Tibial nerve (tissue), 4 donors: ENCODE data around the gene DOCK2. TPM values are rescaled to one million over a fixed set of nuclear protein-coding genes. Genes with fewer than 3 reads are reported as not detected.

Source experiments
- DNase-seq, 2 donors: peaks; one replicate each; pipeline ENCODE4 v3.0.0-alpha.2; 2019; ENCODE audit warnings: low spot score in 2 of 2
- H3K27ac ChIP-seq, 4 donors: fragments of 200-600 bp; sonication (generic) in 3 of 4; one replicate each; pipeline ENCODE4 v1.5.1; 2017 to 2019; ENCODE audit warnings: mild to moderate bottlenecking in 1 of 4
- H3K27me3 ChIP-seq, 2 donors: fragments of 200-600 bp; sonication (generic) in 1 of 2; one replicate each; pipeline versions ENCODE4 v1.5.1 to v1.6.0; 2017 to 2019
- H3K36me3 ChIP-seq, 3 donors: fragments of 200-600 bp; sonication (generic); one replicate each; pipeline ENCODE4 v1.5.1; 2018 to 2019
- H3K4me1 ChIP-seq, 4 donors: fragments of 200-600 bp; sonication (generic) in 3 of 4; one replicate each; pipeline ENCODE4 v1.5.1; 2017 to 2019
- H3K4me3 ChIP-seq, 4 donors: fragments of 200-600 bp; sonication (generic) in 3 of 4; one replicate each; pipeline ENCODE4 v1.5.1; 2017 to 2019; ENCODE audit warnings: mild to moderate bottlenecking in 1 of 4, moderate library complexity in 1 of 4
- H3K9me3 ChIP-seq, 4 donors: fragments of 200-600 bp; sonication (generic) in 3 of 4; one replicate each; pipeline ENCODE4 v1.5.1; 2017 to 2019
- CTCF ChIP-seq, 5 experiments: fragments of 200-600 bp in 3 of 5; fragments of 450-650 bp in 2 of 5; sonication (generic) in 3 of 5; IDR thresholded peaks; one replicate each; pipeline ENCODE4 v1.5.1; 2016 to 2019; ENCODE audit warnings: antibody characterized with exemption in 5 of 5, mild to moderate bottlenecking in 3 of 5, moderate library complexity in 2 of 5
- EP300 ChIP-seq, 2 donors: sonication (generic); formaldehyde crosslinking; IDR thresholded peaks; one replicate each; pipeline ENCODE4 v1.6.1; 2017; ENCODE audit warnings: antibody characterized with exemption in 2 of 2, mild to moderate bottlenecking in 1 of 2
- POLR2A ChIP-seq, 2 donors: fragments of 450-650 bp; IDR thresholded peaks; one replicate each; pipeline ENCODE4 v1.6.1; 2017; ENCODE audit warnings: antibody characterized with exemption in 2 of 2, mild to moderate bottlenecking in 2 of 2, moderate library complexity in 2 of 2
- WGBS, 2 donors: methylation state at CpG; one replicate each; pipeline ENCODE4 v1.1.5; 2018; 5-methylcytosine and 5-hydroxymethylcytosine counted together
- total RNA-seq, 4 donors: library from RNA; depleted of rRNA; stranded (reverse); fragments of >200 nt; gene quantifications; one replicate each; pipeline ENCODE4 v1.1.0, GENCODE V29; 2016

The DOCK2 gene
- total RNA-seq, 4 donors from 2014 or later = 14.9 to 83.4 (median 23.8) TPM

GRCh38 chr5:169910393-169910792 is 273.3 kb downstream of the DOCK2 start:
- 76 to 84% methylated on average over 5 of the region's 5 CpGs for WGBS, 2 donors
- Histone ChIP-seq H3K4me3 (no peak overlapping the region), H3K27me3 (no peaks in the 10 kb centered on the region), H3K36me3 (no peaks in the 10 kb centered on the region), H3K4me1 (no peaks in the 10 kb centered on the region), H3K27ac (no peak overlapping the region), H3K9me3 (no peaks in the 10 kb centered on the region)
- no peak for TF ChIP-seq POLR2A (IDR thresholded peaks at IDR 0.05)
- TF ChIP-seq EP300 (IDR thresholded peaks at IDR 0.05) = no peak
- TF ChIP-seq CTCF (IDR thresholded peaks at IDR 0.05) = no peak
- DNase-seq = no peak

- no peak overlapping the region for H3K27ac ChIP-seq
- no peaks in the 10 kb centered on the region for H3K9me3 ChIP-seq
- H3K27me3 ChIP-seq = no peaks in the 10 kb centered on the region
- no peaks in the 10 kb centered on the region for H3K36me3 ChIP-seq
- no peak overlapping the region for H3K4me3 ChIP-seq
- TF ChIP-seq EP300 (IDR thresholded peaks at IDR 0.05) (no peak), POLR2A (IDR thresholded peaks at IDR 0.05) (no peak), CTCF (IDR thresholded peaks at IDR 0.05) (no peak)
- DNase-seq = no peak
- WGBS, 2 donors = 62 to 83% methylated on average over 4 of the region's 4 CpGs
- H3K4me1 ChIP-seq = no peaks in the 10 kb centered on the region
Observed at GRCh38 chr5:169911448-169912212, 274.6 kb downstream of the DOCK2 start.

DNA sequence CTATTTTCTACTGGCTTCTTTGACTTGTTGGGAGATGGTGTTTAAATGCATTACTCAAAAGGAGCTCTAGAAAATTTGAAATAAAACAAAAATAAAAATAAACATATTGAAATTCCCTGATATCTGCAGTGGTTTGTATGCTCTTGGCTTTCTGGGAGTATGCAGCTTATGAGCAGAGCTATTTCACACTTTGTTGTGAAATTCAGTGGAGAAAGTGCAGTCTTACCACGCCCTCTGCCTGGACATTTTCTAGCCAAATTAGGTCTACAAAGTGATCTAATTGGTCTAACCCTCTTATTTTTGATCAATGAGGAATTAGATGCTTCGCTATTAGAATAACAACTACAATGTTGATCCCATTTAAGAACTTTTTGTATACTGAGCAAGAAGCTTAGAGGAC is 276.4 kb downstream of the DOCK2 start:
- Histone ChIP-seq H3K9me3 (no peaks in the 10 kb centered on the region), H3K27ac (no peak overlapping the region), H3K4me1 (no peaks in the 10 kb centered on the region), H3K4me3 (no peak overlapping the region), H3K36me3 (no peaks in the 10 kb centered on the region), H3K27me3 (no peaks in the 10 kb centered on the region)
- DNase-seq = no peak
- WGBS, 2 donors = 77 to 87% methylated on average over 2 of the region's 2 CpGs
- no peak for TF ChIP-seq CTCF (IDR thresholded peaks at IDR 0.05)
- no peak for TF ChIP-seq EP300 (IDR thresholded peaks at IDR 0.05)
- TF ChIP-seq POLR2A (IDR thresholded peaks at IDR 0.05) = no peak

DNA sequence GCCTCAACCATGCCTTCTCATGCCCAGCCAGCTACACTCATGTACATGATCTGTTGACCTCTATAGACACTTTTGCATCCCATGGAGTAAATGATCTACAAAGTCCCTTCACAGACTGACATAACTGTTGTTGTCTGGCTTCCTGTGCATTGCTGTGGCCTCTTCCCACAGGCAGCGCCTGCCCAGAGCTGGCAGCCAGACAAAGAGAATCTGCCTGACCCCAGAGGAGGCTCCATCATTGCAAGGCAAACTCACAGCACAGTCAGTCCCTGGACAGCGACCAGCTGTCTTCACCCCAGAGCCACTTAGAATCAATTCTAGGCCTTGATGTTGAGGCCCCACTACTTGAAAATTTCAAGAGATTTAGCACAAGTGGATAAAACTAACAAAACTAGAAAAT is 277.7 kb downstream of the DOCK2 start:
- TF ChIP-seq CTCF (IDR thresholded peaks at IDR 0.05) = no peak
- TF ChIP-seq EP300 (IDR thresholded peaks at IDR 0.05) = no peak
- TF ChIP-seq POLR2A (IDR thresholded peaks at IDR 0.05) = no peak
- Histone ChIP-seq H3K27me3 (no peaks in the 10 kb centered on the region), H3K9me3 (no peaks in the 10 kb centered on the region), H3K4me3 (no peak overlapping the region), H3K27ac (no peak overlapping the region), H3K36me3 (no peaks in the 10 kb centered on the region), H3K4me1 (no peaks in the 10 kb centered on the region)
- WGBS, 2 donors = 28 to 55% methylated on average over 2 of the region's 2 CpGs
- peak; percentile 15 to 16 for DNase-seq

DNA sequence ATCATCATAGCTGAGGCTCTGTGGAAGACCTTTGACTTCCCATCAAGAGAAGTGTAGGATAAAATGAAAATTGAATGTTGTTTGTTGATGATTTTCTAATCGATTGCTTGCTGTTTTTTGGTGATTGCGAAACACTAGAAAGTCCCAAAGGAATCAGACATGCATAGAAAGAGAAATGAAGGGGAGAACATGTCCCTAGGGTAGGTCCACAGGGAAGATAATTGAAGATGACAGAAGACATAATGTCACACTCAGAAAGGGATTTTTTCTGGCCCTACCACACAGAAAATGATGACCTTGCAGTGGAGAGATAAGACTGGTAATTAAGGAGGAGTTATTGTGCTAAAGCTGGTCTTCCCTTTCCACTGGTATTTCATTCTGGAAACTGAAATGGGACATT is 280.4 kb downstream of the DOCK2 start:
- Histone ChIP-seq H3K36me3 (no peaks in the 10 kb centered on the region), H3K4me1 (no peaks in the 10 kb centered on the region), H3K27me3 (no peaks in the 10 kb centered on the region), H3K4me3 (no peak overlapping the region), H3K27ac (no peak overlapping the region), H3K9me3 (no peaks in the 10 kb centered on the region)
- 82 to 91% methylated on average over 2 of the region's 2 CpGs for WGBS, 2 donors
- TF ChIP-seq POLR2A (IDR thresholded peaks at IDR 0.05) (no peak), EP300 (IDR thresholded peaks at IDR 0.05) (no peak), CTCF (IDR thresholded peaks at IDR 0.05) (no peak)
- DNase-seq = no peak
